ENCODE measurements around the gene CYP2W1. TPM values are rescaled to one million over a fixed set of nuclear protein-coding genes. Genes with fewer than 3 reads are reported as not detected.

Gene CYP2W1
- total RNA-seq, 1 donor from 2014 or later: not detected

DNA sequence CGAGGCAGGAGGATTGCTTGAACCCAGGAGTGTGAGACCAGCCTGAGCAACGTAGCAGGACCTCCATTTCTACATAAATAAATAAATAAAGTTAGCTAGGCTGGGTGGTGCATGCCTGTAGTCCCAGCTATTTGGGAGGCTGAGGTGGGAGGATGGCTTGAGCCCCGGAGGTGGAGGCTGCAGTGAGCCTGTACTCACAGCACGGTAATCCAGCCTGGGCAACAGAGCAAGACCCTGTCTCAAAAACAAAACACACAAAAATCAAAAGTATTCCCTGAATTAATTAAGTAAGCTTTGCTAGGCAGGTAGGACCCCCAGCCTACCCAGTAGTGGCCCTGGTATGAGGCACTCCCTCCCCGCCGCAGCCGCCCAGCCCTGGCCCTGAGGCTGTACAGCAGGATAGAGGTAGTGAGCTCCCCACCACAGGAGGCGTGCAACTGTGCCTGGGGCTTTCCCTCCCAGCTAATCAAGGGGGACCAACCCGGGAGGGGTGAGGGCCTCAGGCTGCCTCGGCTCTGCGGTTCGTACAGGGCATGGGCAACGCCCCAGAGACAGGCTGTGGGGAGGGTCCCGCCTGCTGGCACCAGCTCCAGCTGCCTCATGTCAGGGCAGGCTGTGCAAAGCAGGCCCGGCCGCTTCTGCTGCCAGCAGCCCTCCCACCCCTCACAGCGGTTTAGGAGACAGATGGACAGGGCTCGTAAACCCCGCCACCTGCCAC lies 1.0 kb upstream of the CYP2W1 start:
- Histone ChIP-seq H3K9me3 (ENCODE audit: low read depth) (no peaks in the 10 kb centered on the region), H3K4me2 (no peak overlapping the region), H3K27me3 (no peaks in the 10 kb centered on the region), H2AFZ (replicated peaks) (no peak overlapping the region), H3K36me3 (no peaks in the 10 kb centered on the region), H3F3A (ENCODE audit: low read depth) (peaks cover 6% of the 10 kb centered on the region), H3K4me1 (peaks cover 16% of the 10 kb centered on the region), H3K27ac (no peak overlapping the region), H4K20me1 (ENCODE audit: low read depth) (no peaks in the 10 kb centered on the region), H3K4me3 (no peak overlapping the region), H3K79me2 (ENCODE audit: low read depth) (no peaks in the 10 kb centered on the region), H3K9ac (no peak overlapping the region)
- no peak overlapping the region for H3K27ac Mint-ChIP-seq
- no peaks in the 10 kb centered on the region for H3K36me3 Mint-ChIP-seq
- DNase-seq (ENCODE audit: low spot score): no peak
- TF ChIP-seq EZH2 (IDR thresholded peaks at IDR 0.05): no peak
- TF ChIP-seq, protein P1, sequence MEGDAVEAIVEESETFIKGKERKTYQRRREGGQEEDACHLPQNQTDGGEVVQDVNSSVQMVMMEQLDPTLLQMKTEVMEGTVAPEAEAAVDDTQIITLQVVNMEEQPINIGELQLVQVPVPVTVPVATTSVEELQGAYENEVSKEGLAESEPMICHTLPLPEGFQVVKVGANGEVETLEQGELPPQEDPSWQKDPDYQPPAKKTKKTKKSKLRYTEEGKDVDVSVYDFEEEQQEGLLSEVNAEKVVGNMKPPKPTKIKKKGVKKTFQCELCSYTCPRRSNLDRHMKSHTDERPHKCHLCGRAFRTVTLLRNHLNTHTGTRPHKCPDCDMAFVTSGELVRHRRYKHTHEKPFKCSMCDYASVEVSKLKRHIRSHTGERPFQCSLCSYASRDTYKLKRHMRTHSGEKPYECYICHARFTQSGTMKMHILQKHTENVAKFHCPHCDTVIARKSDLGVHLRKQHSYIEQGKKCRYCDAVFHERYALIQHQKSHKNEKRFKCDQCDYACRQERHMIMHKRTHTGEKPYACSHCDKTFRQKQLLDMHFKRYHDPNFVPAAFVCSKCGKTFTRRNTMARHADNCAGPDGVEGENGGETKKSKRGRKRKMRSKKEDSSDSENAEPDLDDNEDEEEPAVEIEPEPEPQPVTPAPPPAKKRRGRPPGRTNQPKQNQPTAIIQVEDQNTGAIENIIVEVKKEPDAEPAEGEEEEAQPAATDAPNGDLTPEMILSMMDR (IDR thresholded peaks at IDR 0.05): no peak
- H3K4me1 Mint-ChIP-seq: peaks cover 17% of the 10 kb centered on the region
- no peaks in the 10 kb centered on the region for H3K9me3 Mint-ChIP-seq
- H3K4me3 Mint-ChIP-seq: no peak overlapping the region
- H3K27me3 Mint-ChIP-seq (ENCODE audit: insufficient read depth, low read depth): peaks cover 4% of the 10 kb centered on the region

- Mint-ChIP-seq H3K4me3 (no peak overlapping the region), H3K27me3 (ENCODE audit: insufficient read depth, low read depth) (peaks cover 4% of the 10 kb centered on the region), H3K36me3 (no peaks in the 10 kb centered on the region), H3K9me3 (no peaks in the 10 kb centered on the region), H3K4me1 (peaks cover 11% of the 10 kb centered on the region), H3K27ac (no peak overlapping the region)
- H3K4me2 ChIP-seq: no peak overlapping the region
- no peaks in the 10 kb centered on the region for H3K36me3 ChIP-seq
- DNase-seq (ENCODE audit: low spot score): no peak
- no peaks in the 10 kb centered on the region for H3K27me3 ChIP-seq
- peaks cover 12% of the 10 kb centered on the region for H3K4me1 ChIP-seq
- H3F3A ChIP-seq (ENCODE audit: low read depth): peaks cover 6% of the 10 kb centered on the region
- H3K4me3 ChIP-seq: no peak overlapping the region
- no peaks in the 10 kb centered on the region for H4K20me1 ChIP-seq (ENCODE audit: low read depth)
- no peaks in the 10 kb centered on the region for H3K79me2 ChIP-seq (ENCODE audit: low read depth)
- no peak overlapping the region for H2AFZ ChIP-seq (replicated peaks)
- no peaks in the 10 kb centered on the region for H3K9me3 ChIP-seq (ENCODE audit: low read depth)
- H3K27ac ChIP-seq: no peak overlapping the region
- no peak overlapping the region for H3K9ac ChIP-seq
- TF ChIP-seq EZH2phosphoT487 (IDR thresholded peaks at IDR 0.05) (no peak), EZH2 (IDR thresholded peaks at IDR 0.05) (no peak)
- TF ChIP-seq, protein P1 (IDR thresholded peaks at IDR 0.05): no peak
Observed at GRCh38 chr7:982511-983003, 424 bp upstream of the CYP2W1 start.

DNA sequence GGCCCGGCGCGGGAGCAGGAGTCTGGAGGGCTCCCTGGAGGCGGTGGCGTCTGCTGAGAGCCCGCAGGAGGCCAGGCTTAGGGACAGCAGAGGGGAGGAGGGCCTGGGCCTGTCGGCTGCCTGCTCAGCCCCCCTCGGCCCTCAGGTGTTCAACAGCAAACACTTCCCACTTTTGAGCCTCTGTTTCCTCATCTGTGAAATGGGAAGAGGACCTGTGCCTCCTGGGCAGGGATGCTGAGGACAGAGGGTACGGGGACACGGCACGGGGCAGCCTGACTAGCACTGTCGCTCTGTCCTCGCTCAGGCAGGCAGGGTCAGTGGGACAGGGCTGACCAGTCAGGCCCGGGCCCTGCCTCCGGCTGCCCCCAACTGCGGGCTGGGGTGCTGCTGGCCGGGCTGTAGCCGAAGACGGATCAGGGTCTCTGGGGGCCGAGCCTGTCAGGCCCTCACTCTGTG lies 663 bp downstream of the CYP2W1 start:
- Histone ChIP-seq H3K4me1 (peaks cover 14% of the 10 kb centered on the region), H3K36me3 (no peaks in the 10 kb centered on the region), H3K27ac (no peak overlapping the region), H3K27me3 (no peaks in the 10 kb centered on the region), H3K79me2 (ENCODE audit: low read depth) (no peaks in the 10 kb centered on the region), H3K9ac (no peak overlapping the region), H2AFZ (replicated peaks) (no peak overlapping the region), H3K4me3 (no peak overlapping the region), H4K20me1 (ENCODE audit: low read depth) (no peaks in the 10 kb centered on the region), H3K4me2 (no peak overlapping the region), H3K9me3 (ENCODE audit: low read depth) (no peaks in the 10 kb centered on the region), H3F3A (ENCODE audit: low read depth) (no peaks in the 10 kb centered on the region)
- Mint-ChIP-seq H3K27ac (no peak overlapping the region), H3K9me3 (no peaks in the 10 kb centered on the region), H3K27me3 (ENCODE audit: insufficient read depth, low read depth) (peaks cover 4% of the 10 kb centered on the region), H3K4me1 (peaks cover 6% of the 10 kb centered on the region), H3K36me3 (no peaks in the 10 kb centered on the region), H3K4me3 (no peak overlapping the region)
- DNase-seq (ENCODE audit: low spot score): no peak
- TF ChIP-seq EZH2phosphoT487 (IDR thresholded peaks at IDR 0.05) (no peak), EZH2 (IDR thresholded peaks at IDR 0.05) (no peak)
- TF ChIP-seq, protein P1 (IDR thresholded peaks at IDR 0.05): no peak
